Astrocyte (in vitro differentiated cells and primary cell): ENCODE data around the gene ZNF860. TPM values are rescaled to one million over a fixed set of nuclear protein-coding genes. Genes with fewer than 3 reads are reported as not detected.

Experiments
- DNase-seq: peaks from one replicate; pipeline ENCODE4 v3.0.0-alpha.2; 2010; ENCODE audit warnings: low read depth
- FAIRE-seq: peaks from 2 replicates; lab custom pipeline; 2011; peaks lifted over from hg19 to GRCh38; lab: Jason Lieb, UNC
- H2AFZ ChIP-seq: 2 replicates; pipeline ENCODE4 v1.6.0; 2012; ENCODE audit warnings: low read depth, low read length, inconsistent platforms
- H3K27ac ChIP-seq: 2 replicates; pipeline ENCODE4 v1.5.1; 2011; ENCODE audit warnings: low read depth, low read length, inconsistent platforms
- H3K27me3 ChIP-seq: 2 replicates; pipeline ENCODE4 v1.6.0; 2011; ENCODE audit warnings: low read length, inconsistent platforms; ENCODE audit not compliant: insufficient read depth
- H3K36me3 ChIP-seq: 2 replicates; pipeline ENCODE4 v1.5.1; 2011; ENCODE audit warnings: low read length, inconsistent platforms; ENCODE audit not compliant: insufficient read depth
- H3K4me1 ChIP-seq: 2 replicates; pipeline ENCODE4 v1.5.1; 2011; ENCODE audit warnings: low read length, inconsistent platforms; ENCODE audit not compliant: insufficient read depth
- H3K4me2 ChIP-seq: 2 replicates; pipeline ENCODE4 v1.6.0; 2012; ENCODE audit warnings: low read length, inconsistent platforms
- H3K4me3 ChIP-seq: 2 replicates; pipeline ENCODE4 v1.5.1; 2011; ENCODE audit warnings: low read depth, mild to moderate bottlenecking, low read length, inconsistent platforms; ENCODE audit not compliant: insufficient read depth
- H3K79me2 ChIP-seq: 2 replicates; pipeline ENCODE4 v1.6.0; 2012; ENCODE audit warnings: mild to moderate bottlenecking, low read length, inconsistent platforms; ENCODE audit not compliant: insufficient read depth
- H3K9ac ChIP-seq: 2 replicates; pipeline ENCODE4 v1.6.0; 2012; ENCODE audit warnings: mild to moderate bottlenecking, low read length, inconsistent platforms
- H3K9me3 ChIP-seq: 2 replicates; pipeline ENCODE4 v1.5.1; 2012; ENCODE audit warnings: low read depth, mild to moderate bottlenecking, low read length, inconsistent platforms; ENCODE audit not compliant: insufficient read depth
- H4K20me1 ChIP-seq: 2 replicates; pipeline ENCODE4 v1.6.0; 2012; ENCODE audit warnings: low read length, inconsistent platforms; ENCODE audit not compliant: insufficient read depth
- H3K27ac Mint-ChIP-seq: one replicate; pipeline ENCODE4 v1.8.0; 2021; ENCODE audit warnings: mild to moderate bottlenecking, mixed read lengths; ENCODE audit not compliant: unreplicated experiment
- H3K27me3 Mint-ChIP-seq: one replicate; pipeline ENCODE4 v1.8.0; 2021; ENCODE audit warnings: low read depth, mixed read lengths; ENCODE audit not compliant: unreplicated experiment
- H3K36me3 Mint-ChIP-seq: one replicate; pipeline ENCODE4 v1.8.0; 2021; ENCODE audit warnings: low read depth, mixed read lengths; ENCODE audit not compliant: unreplicated experiment
- H3K4me1 Mint-ChIP-seq: one replicate; pipeline ENCODE4 v1.8.0; 2021; ENCODE audit warnings: low read depth, mixed read lengths; ENCODE audit not compliant: unreplicated experiment
- H3K4me3 Mint-ChIP-seq: one replicate; pipeline ENCODE4 v1.8.0; 2021; ENCODE audit warnings: mild to moderate bottlenecking, moderate library complexity, mixed read lengths; ENCODE audit not compliant: unreplicated experiment
- H3K9me3 Mint-ChIP-seq: one replicate; pipeline ENCODE4 v1.8.0; 2021; ENCODE audit warnings: mild to moderate bottlenecking, mixed read lengths; ENCODE audit not compliant: unreplicated experiment
- EZH2 ChIP-seq: IDR thresholded peaks from 2 replicates; pipeline ENCODE4 v1.6.1; 2012; ENCODE audit warnings: mild to moderate bottlenecking, low read length, inconsistent platforms; ENCODE audit not compliant: insufficient read depth
- total RNA-seq: library from RNA; stranded (reverse); gene quantifications from 2 replicates; pipeline ENCODE4 v1.2.1, GENCODE V29; 2021
- TF ChIP-seq, protein P1 (sequence below): IDR thresholded peaks from 2 replicates; pipeline ENCODE4 v1.5.1; 2011; ENCODE audit warnings: low read depth, mild to moderate bottlenecking, inconsistent platforms, low read length, moderate library complexity; ENCODE audit not compliant: insufficient read depth

ZNF860 gene
- total RNA-seq, 1 donor from 2014 or later = 3.7 TPM

DNA sequence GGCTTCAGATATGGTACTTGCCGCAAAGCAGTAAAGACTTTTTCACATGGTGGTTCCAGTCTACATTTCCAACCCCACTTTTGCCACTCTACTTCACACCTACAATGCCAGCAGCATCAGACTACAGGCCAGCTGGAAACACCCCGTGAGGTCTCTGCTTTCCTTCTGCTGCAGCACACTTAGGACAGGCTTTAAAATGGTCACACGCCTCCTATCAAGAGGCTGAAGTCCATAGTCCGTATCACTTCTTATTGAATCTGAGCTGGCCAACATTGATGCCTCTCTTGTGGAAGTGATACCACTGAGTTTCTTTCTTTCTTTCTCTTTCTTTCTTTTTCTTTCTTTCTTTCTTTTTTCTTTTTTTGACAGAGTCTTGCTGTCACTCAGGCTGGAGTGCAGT, 59.8 kb downstream of the ZNF860 start:
- H3K4me2 ChIP-seq = no peak overlapping the region

More for the DNA sequence above, 59.8 kb downstream of the ZNF860 start:
- Mint-ChIP-seq H3K27ac (no peak overlapping the region), H3K4me3 (no peak overlapping the region), H3K36me3 (no peaks in the 10 kb centered on the region), H3K9me3 (peaks cover 21% of the 10 kb centered on the region), H3K27me3 (no peaks in the 10 kb centered on the region), H3K4me1 (peaks cover 13% of the 10 kb centered on the region)
- Histone ChIP-seq H4K20me1 (no peaks in the 10 kb centered on the region), H3K9me3 (peaks cover 4% of the 10 kb centered on the region), H3K4me1 (peaks cover 3% of the 10 kb centered on the region), H2AFZ (no peak overlapping the region), H3K9ac (no peak overlapping the region), H3K27me3 (no peaks in the 10 kb centered on the region), H3K27ac (no peak overlapping the region), H3K79me2 (no peaks in the 10 kb centered on the region), H3K36me3 (no peaks in the 10 kb centered on the region), H3K4me3 (no peak overlapping the region)
- FAIRE-seq (no peak), DNase-seq (no peak)
- TF ChIP-seq, protein P1, sequence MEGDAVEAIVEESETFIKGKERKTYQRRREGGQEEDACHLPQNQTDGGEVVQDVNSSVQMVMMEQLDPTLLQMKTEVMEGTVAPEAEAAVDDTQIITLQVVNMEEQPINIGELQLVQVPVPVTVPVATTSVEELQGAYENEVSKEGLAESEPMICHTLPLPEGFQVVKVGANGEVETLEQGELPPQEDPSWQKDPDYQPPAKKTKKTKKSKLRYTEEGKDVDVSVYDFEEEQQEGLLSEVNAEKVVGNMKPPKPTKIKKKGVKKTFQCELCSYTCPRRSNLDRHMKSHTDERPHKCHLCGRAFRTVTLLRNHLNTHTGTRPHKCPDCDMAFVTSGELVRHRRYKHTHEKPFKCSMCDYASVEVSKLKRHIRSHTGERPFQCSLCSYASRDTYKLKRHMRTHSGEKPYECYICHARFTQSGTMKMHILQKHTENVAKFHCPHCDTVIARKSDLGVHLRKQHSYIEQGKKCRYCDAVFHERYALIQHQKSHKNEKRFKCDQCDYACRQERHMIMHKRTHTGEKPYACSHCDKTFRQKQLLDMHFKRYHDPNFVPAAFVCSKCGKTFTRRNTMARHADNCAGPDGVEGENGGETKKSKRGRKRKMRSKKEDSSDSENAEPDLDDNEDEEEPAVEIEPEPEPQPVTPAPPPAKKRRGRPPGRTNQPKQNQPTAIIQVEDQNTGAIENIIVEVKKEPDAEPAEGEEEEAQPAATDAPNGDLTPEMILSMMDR = no peak
- TF ChIP-seq EZH2 = no peak

Other genes starting within 250 kb of the ZNF860 start
- gene OSBPL10, start 488 bp upstream of the ZNF860 start, total RNA-seq = 51.3 and 52.7 TPM in 2 replicates
- 11.0 and 11.2 TPM in 2 replicates for gene GPD1L, start 124.9 kb downstream of the ZNF860 start, total RNA-seq